Esophagus mucosa (tissue), 1 donor: Measurements from ENCODE around the gene TMC4. TPM values are rescaled to one million over a fixed set of nuclear protein-coding genes. Genes with fewer than 3 reads are reported as not detected.

Experiments
- ATAC-seq: fragments of 200-7000 bp; cut with Tn5 transposase; one replicate; pipeline ENCODE4 v1.9.1; 2020
- total RNA-seq: library from RNA; stranded (reverse); gene quantifications from one replicate; pipeline ENCODE4 v1.2.4, GENCODE V29; 2023
- donor health status: DM: yes; HTN: yes; CAD: no.

TMC4 gene
- total RNA-seq, 1 donor from 2014 or later: 36.5 TPM

DNA sequence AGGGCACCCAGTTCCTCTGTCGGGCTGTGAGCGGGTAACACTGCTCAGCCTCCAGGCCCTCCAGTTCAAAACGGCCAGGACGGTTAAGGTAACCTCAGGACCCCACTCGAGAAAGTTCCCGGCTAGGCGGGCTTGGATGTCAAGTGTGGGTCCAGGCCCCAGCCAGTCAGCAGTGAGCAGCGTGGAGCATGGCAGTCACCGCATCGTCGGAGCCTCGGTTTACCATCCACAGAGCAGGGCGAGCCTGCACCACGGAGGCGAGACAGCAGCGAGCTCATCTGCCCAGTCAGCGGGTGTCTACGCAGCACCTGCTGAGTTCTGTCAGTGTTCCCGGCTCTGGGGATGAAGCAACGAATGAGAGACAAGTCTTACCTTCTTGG, 43.4 kb downstream of the TMC4 start:
- no peak for ATAC-seq

- no peak for ATAC-seq
Measured at GRCh38 chr19:54128796-54129616, 44.0 kb downstream of the TMC4 start.

- no peak for ATAC-seq
Measured at GRCh38 chr19:54128441-54128725, 44.6 kb downstream of the TMC4 start.

- ATAC-seq: no peak
Measured at GRCh38 chr19:54127688-54128440, 45.1 kb downstream of the TMC4 start.

DNA sequence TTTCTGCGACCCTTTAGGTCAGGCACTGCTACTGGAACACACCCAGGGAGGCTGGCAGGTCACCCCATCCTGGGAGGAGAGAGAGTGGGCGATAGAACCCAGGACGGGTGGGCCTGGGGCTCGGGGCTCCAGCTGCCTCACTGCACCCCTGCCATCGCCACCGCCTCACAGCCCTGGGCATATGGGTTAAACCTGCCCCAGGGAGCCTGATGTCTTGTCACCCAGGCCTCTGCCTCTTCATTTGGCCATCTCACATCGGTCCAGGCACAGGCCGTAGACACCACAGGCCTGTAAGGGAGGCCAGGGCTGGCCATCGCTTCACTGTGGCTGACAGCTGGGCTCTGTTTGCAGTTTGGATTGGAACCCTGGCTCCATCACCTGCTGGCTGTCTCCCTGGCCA, 47.2 kb downstream of the TMC4 start:
- ATAC-seq: no peak

DNA sequence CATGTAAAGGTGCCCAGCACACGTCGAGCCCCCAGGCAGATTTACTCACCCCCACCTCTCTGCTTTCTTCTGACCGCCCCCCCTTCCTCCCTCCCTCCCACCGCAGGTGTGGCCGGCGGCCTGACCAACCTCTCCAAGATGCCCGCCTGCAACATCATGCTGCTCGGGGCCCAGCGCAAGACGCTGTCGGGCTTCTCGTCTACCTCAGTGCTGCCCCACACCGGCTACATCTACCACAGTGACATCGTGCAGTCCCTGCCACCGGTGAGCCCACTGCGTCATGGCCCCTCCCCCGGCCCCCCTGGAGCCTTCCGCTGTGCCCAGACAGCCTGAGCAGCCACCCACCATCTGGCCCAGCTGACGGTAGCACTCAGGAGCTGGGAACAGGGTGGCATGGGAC, 48.6 kb downstream of the TMC4 start:
- no peak for ATAC-seq

DNA sequence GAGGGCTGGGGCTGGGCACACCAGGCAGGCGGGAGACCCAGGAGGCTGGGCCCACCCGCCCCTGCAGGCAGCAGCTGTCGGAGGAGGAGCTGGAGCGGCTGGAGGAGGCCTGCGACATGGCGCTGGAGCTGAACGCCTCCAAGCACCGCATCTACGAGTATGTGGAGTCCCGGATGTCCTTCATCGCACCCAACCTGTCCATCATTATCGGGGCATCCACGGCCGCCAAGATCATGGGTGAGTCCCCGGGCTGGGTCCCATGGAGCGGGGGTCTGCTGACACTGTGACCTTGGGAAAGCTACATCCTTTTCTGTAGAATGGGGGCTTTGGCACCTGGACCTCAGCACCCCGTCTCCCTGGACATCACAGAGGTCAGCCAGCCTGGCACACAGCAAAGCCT, 49.3 kb downstream of the TMC4 start:
- ATAC-seq: no peak

GRCh38 chr19:54121259-54121658, 51.7 kb downstream of the TMC4 start:
- no peak for ATAC-seq

DNA sequence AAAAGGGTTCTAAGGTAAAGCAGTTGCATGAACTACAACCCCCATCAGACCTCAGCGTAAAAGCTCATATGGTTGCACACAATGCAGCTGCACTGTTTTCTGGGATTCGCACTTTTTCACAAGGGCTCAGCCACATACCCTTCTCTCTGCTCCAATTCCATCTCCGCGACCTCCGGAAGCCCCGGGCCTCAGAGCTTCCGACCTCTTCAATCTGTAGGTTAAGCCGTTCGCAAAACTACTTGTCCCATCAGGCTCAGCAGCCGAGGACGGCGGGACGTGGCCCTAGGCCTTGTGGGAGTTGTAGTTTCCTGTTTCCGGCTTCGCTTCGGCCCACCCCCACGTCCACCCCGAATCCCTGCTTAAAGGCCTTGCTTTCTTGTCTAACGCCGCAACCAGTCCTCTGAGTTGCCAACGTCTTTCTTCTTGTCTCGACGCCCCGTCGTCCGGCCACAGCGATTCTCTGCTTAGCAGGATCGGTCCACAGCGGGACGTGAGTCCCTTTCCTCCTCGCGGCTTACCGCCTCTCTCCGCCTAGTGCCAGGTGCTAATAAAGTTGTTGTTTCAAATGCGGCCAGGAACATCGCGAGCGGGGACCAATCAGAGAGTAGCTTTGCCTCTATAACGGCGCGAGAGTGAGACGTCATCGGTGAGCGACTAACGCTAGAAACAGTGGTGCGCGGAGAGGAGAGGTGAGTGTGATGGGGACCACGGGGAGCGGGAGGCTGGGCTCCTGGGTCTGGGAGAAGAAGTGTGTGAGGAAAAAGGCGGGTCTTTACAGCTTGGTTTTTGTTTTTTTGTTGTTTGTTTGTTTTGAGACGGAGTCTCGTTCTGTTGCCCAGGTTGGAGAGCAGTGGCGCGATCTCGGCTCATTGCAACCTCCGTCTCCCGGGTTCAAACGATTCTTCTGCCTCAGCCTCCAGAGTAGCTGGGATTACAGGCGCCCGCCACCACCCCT, 57.6 kb downstream of the TMC4 start, which contains the start of the genes PRPF31 and TFPT:
Gene PRPF31 (plus strand): TSS at position 646 of the 955 bp plus-strand sequence. CDS start 2,525 bp downstream, outside the sequence.
Gene TFPT (minus strand): TSS at position 549 of the 955 bp plus-strand sequence. CDS start 388 bp downstream, at position 161.
- peak; percentile 94 for ATAC-seq

GRCh38 chr19:54114340-54115108, 58.4 kb downstream of the TMC4 start:
- ATAC-seq: peak; percentile 42

Other genes with a start within 250 kb of the TMC4 start
- not detected for gene CACNG8, start 210.2 kb downstream of the TMC4 start, total RNA-seq
- gene CACNG6, start 181.5 kb downstream of the TMC4 start, total RNA-seq: not detected
- gene VSTM1, start 109.3 kb downstream of the TMC4 start, total RNA-seq: not detected
- not detected for gene TARM1, start 91.8 kb downstream of the TMC4 start, total RNA-seq
- 0.40 TPM for gene OSCAR, start 72.4 kb downstream of the TMC4 start, total RNA-seq
- gene NDUFA3, start 70.3 kb downstream of the TMC4 start, total RNA-seq: 104 TPM
- 8.8 TPM for gene TFPT, start 57.5 kb downstream of the TMC4 start, total RNA-seq
- 34.3 TPM for gene PRPF31, start 57.4 kb downstream of the TMC4 start, total RNA-seq
- gene CNOT3, start 35.4 kb downstream of the TMC4 start, total RNA-seq: 31.7 TPM
- gene LENG1, start 13.4 kb downstream of the TMC4 start, total RNA-seq: 3.7 TPM
- gene MBOAT7, start 16.4 kb upstream of the TMC4 start, total RNA-seq: 36.7 TPM
- 36.1 TPM for gene TSEN34, start 18.1 kb upstream of the TMC4 start, total RNA-seq
- 1,727 TPM for gene RPS9, start 27.7 kb upstream of the TMC4 start, total RNA-seq
- 0.72 TPM for gene LILRB3, start 49.8 kb upstream of the TMC4 start, total RNA-seq
- gene LILRA6, start 69.6 kb upstream of the TMC4 start, total RNA-seq: not detected
- gene LILRB5, start 84.1 kb upstream of the TMC4 start, total RNA-seq: 0.32 TPM
- gene LILRB2, start 108.0 kb upstream of the TMC4 start, total RNA-seq: 0.84 TPM
- gene LILRA5, start 140.0 kb upstream of the TMC4 start, total RNA-seq: 0.64 TPM
- not detected for gene LILRA4, start 166.0 kb upstream of the TMC4 start, total RNA-seq
- gene LAIR1, start 191.8 kb upstream of the TMC4 start, total RNA-seq: 1.5 TPM
- 0.44 TPM for gene TTYH1, start 242.3 kb upstream of the TMC4 start, total RNA-seq